ENCODE data around the gene BRPF1.

Gene BRPF1

DNA sequence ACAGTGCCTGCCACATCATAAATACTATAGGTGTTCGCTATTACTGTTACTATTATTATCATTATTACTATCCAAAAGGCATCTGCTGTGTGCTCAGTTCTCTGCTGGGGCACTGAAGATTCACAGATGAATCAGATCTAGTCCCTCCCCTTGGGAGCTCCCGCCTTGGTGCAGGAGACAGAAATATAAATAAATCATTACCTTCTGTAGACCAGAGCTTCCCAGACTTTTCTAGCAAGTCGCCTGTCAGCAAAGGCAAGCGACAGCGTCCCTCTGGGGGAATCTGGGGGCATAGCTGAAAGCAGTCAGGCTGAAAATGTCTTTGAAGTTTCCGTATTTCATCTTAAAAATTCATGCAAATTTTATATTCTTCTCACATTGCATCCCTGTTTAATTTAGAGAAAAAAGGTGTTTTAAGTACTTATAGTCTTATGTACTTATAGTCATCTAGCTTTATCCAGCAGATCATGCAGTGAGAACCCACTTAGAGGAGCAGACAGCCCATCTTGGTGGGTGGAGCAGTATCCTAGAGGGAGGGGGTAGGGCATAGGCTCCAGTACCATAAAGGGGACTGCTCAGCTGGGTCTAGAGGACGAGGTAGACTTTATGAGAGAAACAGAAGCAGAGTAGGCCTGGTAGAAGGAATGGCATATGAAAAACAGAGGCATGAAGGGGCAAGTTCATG lies 10.4 kb upstream of the BRPF1 start:
- H3K4me3 ChIP-seq (ENCODE audit: low read depth in 1 of 2, low read length in 1 of 2) = no peak overlapping the region
- H3K9me3 ChIP-seq = no peaks in the 10 kb centered on the region
- no peaks in the 10 kb centered on the region for H3K36me3 ChIP-seq
- H3K27me3 ChIP-seq = no peaks in the 10 kb centered on the region
- H3K27ac ChIP-seq = no peak overlapping the region
- no peak for TF ChIP-seq CTCF (IDR thresholded peaks at IDR 0.05)
- peaks cover 13 to 16% of the 10 kb centered on the region in 2 experiments for H3K4me1 ChIP-seq (ENCODE audit: control insufficient read depth in 1 of 2, insufficient read depth in 1 of 2, low read depth in 1 of 2, low read length in 1 of 2)

DNA sequence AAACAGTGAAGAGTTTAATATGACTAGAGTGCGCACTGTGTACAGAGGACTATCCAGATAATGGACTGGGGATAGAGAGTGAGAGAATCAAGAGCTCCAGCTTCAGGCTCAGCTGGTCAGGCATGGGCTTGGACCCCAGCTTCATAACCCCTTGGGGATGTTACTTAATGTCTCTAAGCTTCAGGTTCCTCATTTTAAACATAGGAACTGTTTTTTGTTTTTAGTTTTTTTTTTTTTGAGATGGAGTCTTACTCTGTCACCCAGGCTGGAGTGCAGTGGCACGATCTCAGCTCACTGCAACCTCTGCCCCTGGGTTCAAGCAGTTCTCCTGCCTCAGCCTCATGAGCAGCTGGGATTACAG lies 9.9 kb upstream of the BRPF1 start:
- Histone ChIP-seq H3K27me3 (no peaks in the 10 kb centered on the region), H3K36me3 (no peaks in the 10 kb centered on the region), H3K4me3 (ENCODE audit: low read depth in 1 of 2, low read length in 1 of 2) (no peak overlapping the region), H3K9me3 (no peaks in the 10 kb centered on the region), H3K4me1 (ENCODE audit: control insufficient read depth in 1 of 2, insufficient read depth in 1 of 2, low read depth in 1 of 2, low read length in 1 of 2) (peaks cover 12 to 14% of the 10 kb centered on the region in 2 experiments), H3K27ac (no peak overlapping the region)
- no peak for TF ChIP-seq CTCF (IDR thresholded peaks at IDR 0.05)

GRCh38 chr3:9725775-9726515 lies 5.6 kb upstream of the BRPF1 start:
- no peak overlapping the region for H3K4me3 ChIP-seq (ENCODE audit: low read depth in 1 of 2, low read length in 1 of 2)
- no peak overlapping the region for H3K27ac ChIP-seq
- peaks cover 18 to 20% of the 10 kb centered on the region in 2 experiments for H3K4me1 ChIP-seq (ENCODE audit: control insufficient read depth in 1 of 2, insufficient read depth in 1 of 2, low read depth in 1 of 2, low read length in 1 of 2)
- TF ChIP-seq CTCF (IDR thresholded peaks at IDR 0.05) = no peak
- no peaks in the 10 kb centered on the region for H3K9me3 ChIP-seq
- no peaks in the 10 kb centered on the region for H3K36me3 ChIP-seq
- H3K27me3 ChIP-seq = no peaks in the 10 kb centered on the region

DNA sequence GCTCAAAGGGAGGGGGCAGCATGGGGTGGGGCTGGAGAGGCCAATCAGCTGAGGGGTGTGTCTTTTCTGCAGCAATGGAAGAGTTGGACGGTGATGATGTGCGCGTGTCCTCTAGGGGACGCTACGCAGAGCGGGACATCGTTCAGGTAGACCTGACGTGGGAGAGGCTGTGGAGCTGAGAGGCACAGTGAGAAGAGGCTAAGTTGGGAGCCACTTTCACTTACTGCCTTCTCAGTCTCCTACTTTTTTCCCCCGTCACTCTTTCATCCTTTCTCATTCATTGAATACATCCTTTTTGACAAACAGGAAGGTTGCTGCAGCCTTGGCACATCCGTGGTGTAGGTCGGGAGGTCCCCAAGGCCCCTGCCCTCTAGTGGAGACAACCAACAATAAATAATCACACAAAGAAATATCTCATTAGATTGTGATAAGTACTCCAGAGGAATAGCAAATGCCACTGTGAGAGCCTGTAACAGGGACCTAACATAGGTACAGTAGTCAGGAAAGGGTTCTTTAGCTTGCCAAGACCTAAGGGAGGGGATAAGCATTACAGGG lies 4.4 kb upstream of the BRPF1 start:
- TF ChIP-seq CTCF (IDR thresholded peaks at IDR 0.05) = peak; percentile 7
- no peaks in the 10 kb centered on the region for H3K36me3 ChIP-seq
- H3K27me3 ChIP-seq = no peaks in the 10 kb centered on the region
- H3K4me1 ChIP-seq (ENCODE audit: control insufficient read depth in 1 of 2, insufficient read depth in 1 of 2, low read depth in 1 of 2, low read length in 1 of 2) = peaks cover 14 to 16% of the 10 kb centered on the region in 2 experiments
- H3K9me3 ChIP-seq = no peaks in the 10 kb centered on the region
- no peak overlapping the region for H3K4me3 ChIP-seq (ENCODE audit: low read depth in 1 of 2, low read length in 1 of 2)
- no peak overlapping the region for H3K27ac ChIP-seq

GRCh38 chr3:9727743-9728142 lies 3.8 kb upstream of the BRPF1 start:
- TF ChIP-seq CTCF (IDR thresholded peaks at IDR 0.05) = no peak
- Histone ChIP-seq H3K27me3 (no peaks in the 10 kb centered on the region), H3K4me3 (ENCODE audit: low read depth in 1 of 2, low read length in 1 of 2) (no peak overlapping the region), H3K27ac (no peak overlapping the region), H3K36me3 (no peaks in the 10 kb centered on the region), H3K9me3 (no peaks in the 10 kb centered on the region), H3K4me1 (ENCODE audit: control insufficient read depth in 1 of 2, insufficient read depth in 1 of 2, low read depth in 1 of 2, low read length in 1 of 2) (peaks cover 20 to 23% of the 10 kb centered on the region in 2 experiments)

Data from neutrophil (primary cell).